Testis (tissue), 2 donors: ENCODE results near the gene DESI2.

Experiments
- CTCF ChIP-seq, 3 experiments: fragments of 450-650 bp in 2 of 3; fragments of 200-600 bp in 1 of 3; sonication (generic) in 1 of 3; IDR thresholded peaks; one replicate each; pipeline ENCODE4 v1.5.1; 2016 to 2019; ENCODE audit warnings: antibody characterized with exemption in 3 of 3, mild to moderate bottlenecking in 2 of 3, moderate library complexity in 1 of 3
- POLR2A ChIP-seq: fragments of 450-650 bp; IDR thresholded peaks from one replicate; pipeline ENCODE4 v1.6.1; 2017; ENCODE audit warnings: antibody characterized with exemption, mild to moderate bottlenecking, moderate library complexity

- TF ChIP-seq CTCF (IDR thresholded peaks at IDR 0.05): no peak
- TF ChIP-seq POLR2A: no peak
Observed at GRCh38 chr1:244642988-244643387, 9.9 kb upstream of the DESI2 start.
